GM19043 (cell line): Measurements from ENCODE around the gene RBBP4.
"Not testable (repeated sequence)": the region's sequence is repeated elsewhere in the genome, so short reads cannot be mapped to it uniquely, and the experiment has no call there.

Experiments
- ATAC-seq: cut with Tn5 transposase; IDR thresholded peaks from one replicate; pipeline ENCODE4 v1.9.1; 2021; ENCODE audit warnings: low read depth; ENCODE audit not compliant: unreplicated experiment

RBBP4 gene

GRCh38 chr1:32636914-32637645, 13.9 kb upstream of the RBBP4 start:
- ATAC-seq: no peak

DNA sequence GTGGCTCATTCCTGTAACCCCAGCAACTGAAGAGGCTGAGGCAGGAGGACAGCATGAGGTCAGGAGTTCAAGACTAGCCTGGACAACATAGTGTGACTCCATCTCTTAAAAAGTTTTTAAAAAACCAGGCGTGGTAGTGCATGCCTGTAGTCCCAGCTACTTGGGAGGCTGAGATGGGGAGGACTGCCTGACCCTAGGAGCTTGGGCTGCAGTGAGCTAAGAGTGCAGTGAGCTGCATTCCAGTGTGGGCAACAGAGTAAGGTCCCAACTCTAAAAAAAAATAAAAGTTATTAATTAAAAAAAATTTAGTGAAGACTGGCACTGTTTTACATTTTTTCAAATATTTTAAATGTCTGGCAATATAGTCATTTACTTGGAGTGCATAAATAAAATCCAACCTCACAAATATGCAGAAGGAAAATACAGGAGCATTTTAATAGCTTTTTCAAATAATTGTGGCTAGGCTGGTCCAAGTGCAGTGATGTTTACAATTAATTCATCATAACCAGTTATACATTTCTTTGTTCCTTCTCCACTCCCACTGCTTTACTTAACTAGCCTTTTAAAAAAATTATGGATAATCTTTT, 11.4 kb upstream of the RBBP4 start:
- no peak for ATAC-seq

DNA sequence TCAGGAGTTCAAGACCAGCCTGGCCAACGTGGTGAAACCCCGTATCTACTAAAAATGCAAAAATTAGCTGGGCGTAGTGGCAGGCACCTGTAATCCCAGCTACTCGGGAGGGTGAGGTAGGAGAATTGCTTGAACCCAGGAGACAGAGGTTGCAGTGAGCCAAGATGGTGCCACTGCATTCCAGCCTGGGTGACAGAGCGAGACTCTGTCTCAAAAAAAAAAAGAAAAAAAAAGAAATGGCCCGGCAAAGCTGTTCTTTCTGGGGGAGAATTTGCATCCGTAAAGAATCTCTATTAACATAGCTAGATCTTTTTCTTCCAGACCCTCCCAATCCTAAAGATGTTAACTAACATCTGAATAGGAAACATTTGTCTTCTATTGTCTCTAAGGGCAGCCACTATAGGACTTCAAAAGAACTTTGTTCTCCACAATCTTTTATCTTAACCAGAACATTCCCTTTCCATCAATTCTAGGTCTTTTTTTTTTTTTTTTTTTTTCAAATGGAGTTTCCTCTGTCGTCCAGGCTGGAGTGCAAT, 8.6 kb upstream of the RBBP4 start:
- ATAC-seq: not testable (repeated sequence)

GRCh38 chr1:32644426-32644825, 6.6 kb upstream of the RBBP4 start:
- ATAC-seq: no peak

GRCh38 chr1:32647308-32648134, 3.5 kb upstream of the RBBP4 start:
- ATAC-seq: no peak

- peak; percentile 56 for ATAC-seq
Measured at GRCh38 chr1:32650248-32650751, 708 bp upstream of the RBBP4 start, which contains the start of gene ZBTB8OS. TSS of gene ZBTB8OS (minus strand) at chr1:32650550. CDS start at chr1:32650529, 21 bp downstream.

GRCh38 chr1:32651461-32652073, 559 bp downstream of the RBBP4 start:
- ATAC-seq: no peak

GRCh38 chr1:32652244-32652962, 1.4 kb downstream of the RBBP4 start:
- no peak for ATAC-seq

DNA sequence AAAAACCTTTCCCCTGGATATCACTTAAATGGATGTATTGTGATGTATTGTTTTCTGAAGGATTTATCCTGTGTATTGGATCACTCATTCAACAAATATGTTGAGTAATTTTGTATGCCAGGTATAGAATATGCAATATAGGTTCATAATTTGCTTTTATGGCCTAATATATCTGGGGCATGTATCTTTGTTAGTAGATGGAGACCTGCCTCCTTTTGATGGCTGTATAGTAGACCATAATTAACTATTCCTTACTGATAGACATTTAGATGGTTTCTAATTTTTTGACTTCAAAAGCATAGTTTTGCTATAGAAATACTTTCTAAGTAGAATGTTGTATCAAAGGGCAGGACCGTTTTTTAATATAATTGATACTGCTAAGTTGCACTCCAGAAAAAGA, 8.6 kb downstream of the RBBP4 start:
- no peak for ATAC-seq

- no peak for ATAC-seq
Measured at GRCh38 chr1:32665915-32666314, 14.9 kb downstream of the RBBP4 start.

DNA sequence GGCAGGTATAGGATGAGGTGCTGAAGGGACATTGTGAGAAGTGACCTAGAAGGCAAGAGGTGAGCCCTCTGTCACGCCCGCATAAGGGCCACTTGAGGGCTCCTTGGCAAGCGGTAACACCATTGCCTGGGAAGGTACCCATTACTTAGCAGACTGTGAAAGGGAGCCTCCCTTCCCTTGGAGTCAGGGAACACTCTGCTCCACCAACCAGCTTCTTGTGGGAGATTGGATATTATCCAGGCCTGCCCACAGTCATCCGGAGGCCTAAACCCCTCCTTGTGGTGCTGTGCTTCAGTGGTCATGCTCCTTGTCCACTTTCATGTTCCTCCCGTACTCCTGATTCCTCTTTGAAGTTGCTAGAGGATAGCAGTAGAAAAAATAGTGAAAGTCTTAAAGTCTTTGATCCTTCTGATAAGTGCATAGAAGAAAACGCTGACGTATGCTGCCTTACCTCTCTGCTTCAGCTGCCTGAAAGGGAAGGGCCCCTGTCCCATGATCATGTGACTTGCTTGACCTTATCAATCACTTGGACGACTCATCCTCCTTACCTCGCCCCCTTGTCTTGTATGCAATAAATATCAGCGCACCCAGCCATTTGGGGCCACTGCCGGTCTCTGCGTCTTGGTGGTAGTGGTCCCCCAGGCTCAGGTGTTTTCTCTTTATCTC, 16.0 kb downstream of the RBBP4 start:
- ATAC-seq: no peak

DNA sequence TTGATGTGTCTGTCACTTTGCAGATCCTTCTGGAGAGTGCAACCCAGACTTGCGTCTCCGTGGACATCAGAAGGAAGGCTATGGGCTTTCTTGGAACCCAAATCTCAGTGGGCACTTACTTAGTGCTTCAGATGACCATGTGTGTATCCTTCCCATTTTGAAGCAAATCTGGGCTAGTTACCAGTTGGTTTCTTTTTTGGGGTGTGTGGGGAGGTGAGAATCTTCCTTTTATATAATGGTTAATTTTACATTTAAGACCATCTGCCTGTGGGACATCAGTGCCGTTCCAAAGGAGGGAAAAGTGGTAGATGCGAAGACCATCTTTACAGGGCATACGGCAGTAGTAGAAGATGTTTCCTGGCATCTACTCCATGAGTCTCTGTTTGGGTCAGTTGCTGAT, 17.7 kb downstream of the RBBP4 start:
- ATAC-seq: not testable (repeated sequence)

GRCh38 chr1:32676945-32677344, 25.9 kb downstream of the RBBP4 start:
- ATAC-seq: no peak

GRCh38 chr1:32679993-32680392, 29.0 kb downstream of the RBBP4 start:
- not testable (repeated sequence) for ATAC-seq

GRCh38 chr1:32680642-32681041, 29.6 kb downstream of the RBBP4 start:
- ATAC-seq: no peak

- no peak for ATAC-seq
Measured at GRCh38 chr1:32681509-32681908, 30.5 kb downstream of the RBBP4 start.

- no peak for ATAC-seq
Measured at GRCh38 chr1:32681999-32682398, 31.0 kb downstream of the RBBP4 start.

DNA sequence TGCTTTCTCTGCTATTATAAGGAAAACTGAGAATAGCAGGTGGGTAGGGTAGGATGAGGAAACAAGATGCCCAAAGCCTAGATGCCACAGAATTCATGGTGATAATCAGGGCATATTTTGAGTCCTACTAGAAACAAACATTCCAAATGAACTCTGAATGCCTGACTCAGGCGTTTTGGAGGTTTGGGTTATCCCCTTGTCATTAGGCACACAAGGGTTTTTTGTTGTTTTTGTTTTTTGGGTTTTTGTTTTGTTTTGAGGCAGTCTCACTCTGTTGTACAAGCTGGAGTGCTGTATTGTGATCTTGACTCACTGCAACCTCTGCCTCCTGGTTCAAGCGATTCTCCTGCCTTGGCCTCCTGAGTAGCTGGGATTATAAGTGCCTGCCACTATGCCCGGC, 32.4 kb downstream of the RBBP4 start:
- ATAC-seq: no peak

- no peak for ATAC-seq
Measured at GRCh38 chr1:32684167-32684811, 33.3 kb downstream of the RBBP4 start.
